K562 (cell line): Measurements from ENCODE around the gene IQUB. TPM values are rescaled to one million over a fixed set of nuclear protein-coding genes. Genes with fewer than 3 reads are reported as not detected.

Experiments used
- NFE2 ChIP-seq: IDR thresholded peaks from 2 replicates; pipeline ENCODE4 v1.6.1; 2014; ENCODE audit warnings: antibody characterized with exemption, low read depth
- TGIF2 ChIP-seq: sonication (generic); formaldehyde crosslinking; IDR thresholded peaks from 2 replicates; pipeline ENCODE4 v1.8.1; 2022; ENCODE audit warnings: mild to moderate bottlenecking, missing genetic modification reagents, moderate library complexity
- WHSC1 ChIP-seq: IDR thresholded peaks from one replicate; pipeline ENCODE4 v1.6.1; 2012; ENCODE audit warnings: low read length, control low read depth, inconsistent platforms
- polyA plus RNA-seq, 8 experiments: library from polyadenylated mRNA; depleted of rRNA in 4 of 8; stranded (reverse) in 5 of 8; unstranded in 3 of 8; fragments of >200 nt; fragmentation: Nextera tagmentation in 2 of 8; fragmentation: Illumina TruSeq in 1 of 8; extraction: Ambion mirVana in 2 of 8; extraction: Trizol in 1 of 8; gene quantifications; 2 replicates each; pipeline versions ENCODE4 v1.2.1 to v1.2.3, GENCODE V29; 2011 to 2014; ENCODE audit warnings: inconsistent platforms in 1 of 8, missing spikeins in 1 of 8
- total RNA-seq, 7 experiments: library from RNA; depleted of rRNA in 6 of 7; stranded (reverse); fragments of >200 nt in 6 of 7; fragmentation: Illumina TruSeq in 2 of 7; extraction: Trizol in 2 of 7; gene quantifications; 2 replicates each; pipeline versions ENCODE4 v1.2.1 to v1.2.3, GENCODE V29; 2011 to 2021; ENCODE audit warnings: low replicate concordance in 1 of 7
- TF ChIP-seq, protein P1 (sequence below): fragments of 450-650 bp; IDR thresholded peaks from 2 replicates; pipeline ENCODE4 v1.6.1; 2016; ENCODE audit warnings: mild to moderate bottlenecking, moderate library complexity
- TF ChIP-seq, protein P2 (sequence below): fragments of 250-450 bp; sonication (Bioruptor Pico); IDR thresholded peaks from 2 replicates; pipeline ENCODE4 v1.8.0; 2022; ENCODE audit warnings: inconsistent platforms, mild to moderate bottlenecking, moderate library complexity, borderline replicate concordance

Gene IQUB
- total and polyA plus RNA-seq, 9 of the 15 experiments (the other 6 are each of a cell fraction or from before 2014, with no cell fraction given), result 0.62 to 2.6 (median 1.4) TPM

- TF ChIP-seq, protein P1, sequence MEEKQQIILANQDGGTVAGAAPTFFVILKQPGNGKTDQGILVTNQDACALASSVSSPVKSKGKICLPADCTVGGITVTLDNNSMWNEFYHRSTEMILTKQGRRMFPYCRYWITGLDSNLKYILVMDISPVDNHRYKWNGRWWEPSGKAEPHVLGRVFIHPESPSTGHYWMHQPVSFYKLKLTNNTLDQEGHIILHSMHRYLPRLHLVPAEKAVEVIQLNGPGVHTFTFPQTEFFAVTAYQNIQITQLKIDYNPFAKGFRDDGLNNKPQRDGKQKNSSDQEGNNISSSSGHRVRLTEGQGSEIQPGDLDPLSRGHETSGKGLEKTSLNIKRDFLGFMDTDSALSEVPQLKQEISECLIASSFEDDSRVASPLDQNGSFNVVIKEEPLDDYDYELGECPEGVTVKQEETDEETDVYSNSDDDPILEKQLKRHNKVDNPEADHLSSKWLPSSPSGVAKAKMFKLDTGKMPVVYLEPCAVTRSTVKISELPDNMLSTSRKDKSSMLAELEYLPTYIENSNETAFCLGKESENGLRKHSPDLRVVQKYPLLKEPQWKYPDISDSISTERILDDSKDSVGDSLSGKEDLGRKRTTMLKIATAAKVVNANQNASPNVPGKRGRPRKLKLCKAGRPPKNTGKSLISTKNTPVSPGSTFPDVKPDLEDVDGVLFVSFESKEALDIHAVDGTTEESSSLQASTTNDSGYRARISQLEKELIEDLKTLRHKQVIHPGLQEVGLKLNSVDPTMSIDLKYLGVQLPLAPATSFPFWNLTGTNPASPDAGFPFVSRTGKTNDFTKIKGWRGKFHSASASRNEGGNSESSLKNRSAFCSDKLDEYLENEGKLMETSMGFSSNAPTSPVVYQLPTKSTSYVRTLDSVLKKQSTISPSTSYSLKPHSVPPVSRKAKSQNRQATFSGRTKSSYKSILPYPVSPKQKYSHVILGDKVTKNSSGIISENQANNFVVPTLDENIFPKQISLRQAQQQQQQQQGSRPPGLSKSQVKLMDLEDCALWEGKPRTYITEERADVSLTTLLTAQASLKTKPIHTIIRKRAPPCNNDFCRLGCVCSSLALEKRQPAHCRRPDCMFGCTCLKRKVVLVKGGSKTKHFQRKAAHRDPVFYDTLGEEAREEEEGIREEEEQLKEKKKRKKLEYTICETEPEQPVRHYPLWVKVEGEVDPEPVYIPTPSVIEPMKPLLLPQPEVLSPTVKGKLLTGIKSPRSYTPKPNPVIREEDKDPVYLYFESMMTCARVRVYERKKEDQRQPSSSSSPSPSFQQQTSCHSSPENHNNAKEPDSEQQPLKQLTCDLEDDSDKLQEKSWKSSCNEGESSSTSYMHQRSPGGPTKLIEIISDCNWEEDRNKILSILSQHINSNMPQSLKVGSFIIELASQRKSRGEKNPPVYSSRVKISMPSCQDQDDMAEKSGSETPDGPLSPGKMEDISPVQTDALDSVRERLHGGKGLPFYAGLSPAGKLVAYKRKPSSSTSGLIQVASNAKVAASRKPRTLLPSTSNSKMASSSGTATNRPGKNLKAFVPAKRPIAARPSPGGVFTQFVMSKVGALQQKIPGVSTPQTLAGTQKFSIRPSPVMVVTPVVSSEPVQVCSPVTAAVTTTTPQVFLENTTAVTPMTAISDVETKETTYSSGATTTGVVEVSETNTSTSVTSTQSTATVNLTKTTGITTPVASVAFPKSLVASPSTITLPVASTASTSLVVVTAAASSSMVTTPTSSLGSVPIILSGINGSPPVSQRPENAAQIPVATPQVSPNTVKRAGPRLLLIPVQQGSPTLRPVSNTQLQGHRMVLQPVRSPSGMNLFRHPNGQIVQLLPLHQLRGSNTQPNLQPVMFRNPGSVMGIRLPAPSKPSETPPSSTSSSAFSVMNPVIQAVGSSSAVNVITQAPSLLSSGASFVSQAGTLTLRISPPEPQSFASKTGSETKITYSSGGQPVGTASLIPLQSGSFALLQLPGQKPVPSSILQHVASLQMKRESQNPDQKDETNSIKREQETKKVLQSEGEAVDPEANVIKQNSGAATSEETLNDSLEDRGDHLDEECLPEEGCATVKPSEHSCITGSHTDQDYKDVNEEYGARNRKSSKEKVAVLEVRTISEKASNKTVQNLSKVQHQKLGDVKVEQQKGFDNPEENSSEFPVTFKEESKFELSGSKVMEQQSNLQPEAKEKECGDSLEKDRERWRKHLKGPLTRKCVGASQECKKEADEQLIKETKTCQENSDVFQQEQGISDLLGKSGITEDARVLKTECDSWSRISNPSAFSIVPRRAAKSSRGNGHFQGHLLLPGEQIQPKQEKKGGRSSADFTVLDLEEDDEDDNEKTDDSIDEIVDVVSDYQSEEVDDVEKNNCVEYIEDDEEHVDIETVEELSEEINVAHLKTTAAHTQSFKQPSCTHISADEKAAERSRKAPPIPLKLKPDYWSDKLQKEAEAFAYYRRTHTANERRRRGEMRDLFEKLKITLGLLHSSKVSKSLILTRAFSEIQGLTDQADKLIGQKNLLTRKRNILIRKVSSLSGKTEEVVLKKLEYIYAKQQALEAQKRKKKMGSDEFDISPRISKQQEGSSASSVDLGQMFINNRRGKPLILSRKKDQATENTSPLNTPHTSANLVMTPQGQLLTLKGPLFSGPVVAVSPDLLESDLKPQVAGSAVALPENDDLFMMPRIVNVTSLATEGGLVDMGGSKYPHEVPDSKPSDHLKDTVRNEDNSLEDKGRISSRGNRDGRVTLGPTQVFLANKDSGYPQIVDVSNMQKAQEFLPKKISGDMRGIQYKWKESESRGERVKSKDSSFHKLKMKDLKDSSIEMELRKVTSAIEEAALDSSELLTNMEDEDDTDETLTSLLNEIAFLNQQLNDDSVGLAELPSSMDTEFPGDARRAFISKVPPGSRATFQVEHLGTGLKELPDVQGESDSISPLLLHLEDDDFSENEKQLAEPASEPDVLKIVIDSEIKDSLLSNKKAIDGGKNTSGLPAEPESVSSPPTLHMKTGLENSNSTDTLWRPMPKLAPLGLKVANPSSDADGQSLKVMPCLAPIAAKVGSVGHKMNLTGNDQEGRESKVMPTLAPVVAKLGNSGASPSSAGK, result no peak
- TF ChIP-seq, protein P2, sequence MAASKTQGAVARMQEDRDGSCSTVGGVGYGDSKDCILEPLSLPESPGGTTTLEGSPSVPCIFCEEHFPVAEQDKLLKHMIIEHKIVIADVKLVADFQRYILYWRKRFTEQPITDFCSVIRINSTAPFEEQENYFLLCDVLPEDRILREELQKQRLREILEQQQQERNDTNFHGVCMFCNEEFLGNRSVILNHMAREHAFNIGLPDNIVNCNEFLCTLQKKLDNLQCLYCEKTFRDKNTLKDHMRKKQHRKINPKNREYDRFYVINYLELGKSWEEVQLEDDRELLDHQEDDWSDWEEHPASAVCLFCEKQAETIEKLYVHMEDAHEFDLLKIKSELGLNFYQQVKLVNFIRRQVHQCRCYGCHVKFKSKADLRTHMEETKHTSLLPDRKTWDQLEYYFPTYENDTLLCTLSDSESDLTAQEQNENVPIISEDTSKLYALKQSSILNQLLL (CRISPR knock-in tag), result no peak
- TF ChIP-seq NFE2 (no peak), TGIF2 (CRISPR knock-in tag) (no peak), WHSC1 (no peak)
Measured at GRCh38 chr7:123423622-123424021, 110.8 kb downstream of the IQUB start (continued).
